Retinal pigment epithelial cell (primary cell): ENCODE measurements around the gene LPIN2.
"Not testable (repeated sequence)": the region's sequence is repeated elsewhere in the genome, so short reads cannot be mapped to it uniquely, and the experiment has no call there.

Source experiments
- DNase-seq: peaks from one replicate; pipeline ENCODE4 v3.0.0-alpha.2; 2010; ENCODE audit warnings: low read depth
- H3K4me3 ChIP-seq: 2 replicates; pipeline ENCODE4 v1.5.1; 2011; ENCODE audit warnings: mild to moderate bottlenecking, low read length, control low read depth, moderate library complexity
- CTCF ChIP-seq: conservative IDR thresholded peaks from 2 replicates; pipeline ENCODE4 v1.5.1; 2011; ENCODE audit warnings: low read depth, low read length, control low read depth, inconsistent platforms

LPIN2 gene

DNA sequence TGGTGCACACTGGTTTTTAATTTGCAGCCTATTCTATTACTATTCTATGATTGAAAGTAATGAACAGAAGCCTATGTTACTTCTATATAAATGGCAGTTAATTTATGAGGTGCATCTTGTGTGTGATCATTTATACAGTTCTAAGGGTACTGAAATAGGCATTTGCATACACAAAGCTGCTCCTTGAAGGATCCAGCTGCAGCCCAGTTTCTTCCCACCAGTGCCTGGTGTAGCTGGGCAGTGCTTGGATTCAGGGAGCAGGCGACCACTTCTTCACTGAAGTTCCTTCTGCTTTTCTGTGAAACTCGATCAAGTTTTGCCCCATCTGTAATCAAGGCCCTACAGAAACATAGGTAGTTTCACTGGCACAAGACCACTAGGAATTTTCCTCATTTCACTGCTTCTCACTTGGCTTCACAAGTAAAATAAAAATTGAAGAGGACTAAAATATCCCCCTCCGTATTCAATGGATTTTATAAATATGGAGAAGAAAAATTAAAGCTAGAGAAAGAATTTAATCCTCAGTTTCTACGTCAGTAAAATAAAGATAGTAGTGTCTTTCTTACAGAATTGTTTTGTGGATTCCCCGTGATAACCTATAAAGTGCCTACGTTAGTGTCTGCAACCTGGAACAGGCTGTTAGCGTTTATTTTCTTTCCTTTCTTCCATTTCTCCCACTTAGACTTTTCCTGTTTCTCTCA is 1.7 kb upstream of the LPIN2 start:
- no peak overlapping the region for H3K4me3 ChIP-seq
- no peak for DNase-seq
- TF ChIP-seq CTCF: no peak

DNA sequence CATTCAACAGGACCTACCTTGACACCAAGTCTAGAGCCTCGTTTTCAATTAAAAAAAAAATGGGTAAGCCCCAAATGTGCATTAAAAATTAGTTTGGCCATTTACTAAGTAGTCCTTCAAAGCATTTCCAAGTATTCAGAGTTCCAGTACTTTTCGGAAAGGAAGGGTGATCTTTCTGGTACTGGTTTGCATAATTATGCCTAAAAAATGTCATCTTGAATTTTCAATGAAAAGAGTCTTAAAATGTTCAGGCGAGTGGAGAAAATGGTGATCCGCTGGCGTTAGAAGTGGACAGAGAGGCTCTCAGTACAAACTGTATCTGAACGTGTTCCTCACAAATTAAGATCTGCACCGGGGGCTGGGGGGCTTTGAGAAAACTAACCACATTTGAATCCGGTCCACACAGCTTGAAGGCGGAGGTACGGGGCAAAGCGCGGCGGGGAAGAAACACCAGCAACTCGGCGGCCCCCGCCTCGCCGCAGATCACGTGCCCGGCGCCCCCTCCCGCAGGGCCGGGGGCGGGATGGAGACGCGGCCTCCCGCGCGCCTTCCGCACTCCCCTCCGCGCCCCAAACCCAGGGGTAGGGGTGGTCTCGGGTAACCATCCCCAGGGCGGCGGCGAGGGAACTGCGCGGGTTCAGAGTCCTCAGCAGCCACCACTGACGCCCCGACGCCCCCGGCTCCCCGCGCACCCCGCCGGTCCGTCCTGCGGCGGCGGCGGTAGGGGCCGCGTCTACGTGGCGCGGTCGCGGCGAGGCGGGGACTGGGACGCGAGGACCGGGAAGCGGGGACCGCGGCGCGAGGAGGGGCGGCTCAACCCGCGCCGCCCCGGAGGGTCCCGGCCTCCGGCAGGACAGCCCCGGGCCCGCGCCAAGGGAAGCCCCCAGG is 564 bp downstream of the LPIN2 start:
- DNase-seq: no peak
- no peak for TF ChIP-seq CTCF
- H3K4me3 ChIP-seq: peak overlapping the region; percentile 76

DNA sequence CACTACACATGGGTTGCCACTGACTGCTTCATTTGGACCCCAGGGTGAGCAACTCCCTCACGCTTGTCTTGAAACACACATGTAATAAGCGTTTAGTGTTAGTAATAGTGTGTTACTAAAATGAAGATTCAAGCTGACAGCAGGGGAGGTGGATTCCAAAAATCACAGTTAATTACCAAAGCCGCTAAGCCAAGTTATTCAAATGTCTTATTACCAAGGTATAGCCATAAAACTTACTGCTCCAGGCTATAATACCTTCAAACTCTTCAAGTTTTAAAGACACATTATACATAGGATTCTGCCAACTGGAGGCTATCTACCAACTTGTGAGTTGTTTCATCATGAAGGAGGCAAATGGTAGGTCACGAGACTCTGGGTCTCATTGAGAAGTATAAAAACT is 2.9 kb downstream of the LPIN2 start:
- peak overlapping the region; percentile 76 for H3K4me3 ChIP-seq
- TF ChIP-seq CTCF: no peak
- no peak for DNase-seq

- no peak overlapping the region for H3K4me3 ChIP-seq
- DNase-seq: no peak
Observed at GRCh38 chr18:3008541-3008940, 4.4 kb downstream of the LPIN2 start.

GRCh38 chr18:3007491-3007890 is 5.5 kb downstream of the LPIN2 start:
- TF ChIP-seq CTCF: no peak
- H3K4me3 ChIP-seq: no peak overlapping the region
- DNase-seq: no peak

More at GRCh38 chr18:3008541-3008940, 4.4 kb downstream of the LPIN2 start:
- TF ChIP-seq CTCF: no peak

GRCh38 chr18:3005462-3005861 is 7.5 kb downstream of the LPIN2 start:
- DNase-seq: no peak
- TF ChIP-seq CTCF: no peak
- no peak overlapping the region for H3K4me3 ChIP-seq

DNA sequence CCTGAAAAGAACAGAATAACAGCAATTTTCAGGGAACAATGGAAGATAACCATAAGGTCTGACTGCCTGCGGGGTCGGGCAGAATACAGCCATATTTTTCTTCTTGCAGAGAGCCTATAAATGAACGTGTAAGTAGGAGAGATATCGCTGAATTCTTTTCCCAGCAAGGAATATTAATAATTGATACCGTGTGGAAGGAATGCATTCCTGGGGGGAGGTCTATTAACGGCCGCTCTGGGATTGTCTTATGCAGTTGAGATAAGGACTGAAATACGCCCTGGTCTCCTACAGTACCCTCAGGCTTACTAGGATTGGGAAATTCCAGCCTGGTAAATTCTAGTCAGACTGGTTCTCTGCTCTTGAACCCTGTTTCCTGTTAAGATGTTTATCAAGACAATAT is 9.2 kb downstream of the LPIN2 start:
- not testable (repeated sequence) for DNase-seq, H3K4me3 ChIP-seq
